ENCODE measurements around the gene UNCX.
A peak's percentile ranks its signal among the peaks of the same experiment; 100 is the strongest.

Gene UNCX

DNA sequence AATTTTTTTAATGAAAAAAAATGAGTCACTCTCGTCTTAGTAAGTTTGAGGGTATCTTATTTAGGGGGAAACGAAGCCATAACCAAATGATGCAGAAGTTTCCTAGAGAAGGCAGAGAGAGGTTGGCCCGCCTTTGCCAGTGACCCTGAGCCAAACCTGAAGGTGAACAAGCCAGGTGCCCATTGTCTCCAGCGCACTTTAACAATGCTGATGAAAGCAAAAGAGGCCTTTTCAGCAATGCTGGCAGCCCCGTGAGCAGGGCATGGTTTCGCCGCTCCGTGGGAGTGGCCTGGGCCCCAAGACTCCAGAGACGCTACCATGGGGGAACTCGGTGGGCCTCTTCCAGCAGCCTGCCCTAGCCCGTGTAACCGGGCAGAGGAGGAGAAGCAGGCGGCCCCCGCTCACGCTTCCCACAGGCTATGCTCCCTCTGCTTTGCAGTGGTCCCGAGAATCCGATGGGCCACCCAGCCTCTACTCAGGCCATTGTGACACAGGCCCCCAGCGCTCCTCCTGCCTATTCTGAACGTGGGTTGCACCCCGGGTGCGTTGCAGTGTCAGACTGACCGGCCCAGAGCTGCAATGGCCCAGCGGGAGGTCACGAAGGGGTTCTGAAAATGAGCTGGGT lies 14.0 kb upstream of the UNCX start:
- DNase-seq, result no peak

DNA sequence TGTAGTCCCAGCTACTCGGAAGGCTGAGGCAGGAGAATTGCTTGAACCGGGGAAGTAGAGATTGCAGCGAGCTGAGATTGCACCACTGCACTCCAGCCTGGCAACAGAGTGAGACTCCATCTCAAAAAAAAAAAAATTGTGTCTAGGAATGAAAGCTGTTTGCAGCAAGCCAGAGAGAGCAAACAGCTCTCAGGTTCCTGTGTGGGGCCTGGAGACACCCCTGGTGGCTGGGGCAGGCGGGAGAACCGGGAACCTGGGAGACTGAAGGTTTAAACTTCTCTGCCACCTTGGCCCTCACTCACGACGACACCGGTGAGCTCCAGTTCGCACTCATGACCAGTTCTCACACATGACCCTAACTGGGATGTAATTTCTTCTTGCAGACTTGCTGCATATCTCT lies 13.2 kb upstream of the UNCX start:
- DNase-seq, result no peak

DNA sequence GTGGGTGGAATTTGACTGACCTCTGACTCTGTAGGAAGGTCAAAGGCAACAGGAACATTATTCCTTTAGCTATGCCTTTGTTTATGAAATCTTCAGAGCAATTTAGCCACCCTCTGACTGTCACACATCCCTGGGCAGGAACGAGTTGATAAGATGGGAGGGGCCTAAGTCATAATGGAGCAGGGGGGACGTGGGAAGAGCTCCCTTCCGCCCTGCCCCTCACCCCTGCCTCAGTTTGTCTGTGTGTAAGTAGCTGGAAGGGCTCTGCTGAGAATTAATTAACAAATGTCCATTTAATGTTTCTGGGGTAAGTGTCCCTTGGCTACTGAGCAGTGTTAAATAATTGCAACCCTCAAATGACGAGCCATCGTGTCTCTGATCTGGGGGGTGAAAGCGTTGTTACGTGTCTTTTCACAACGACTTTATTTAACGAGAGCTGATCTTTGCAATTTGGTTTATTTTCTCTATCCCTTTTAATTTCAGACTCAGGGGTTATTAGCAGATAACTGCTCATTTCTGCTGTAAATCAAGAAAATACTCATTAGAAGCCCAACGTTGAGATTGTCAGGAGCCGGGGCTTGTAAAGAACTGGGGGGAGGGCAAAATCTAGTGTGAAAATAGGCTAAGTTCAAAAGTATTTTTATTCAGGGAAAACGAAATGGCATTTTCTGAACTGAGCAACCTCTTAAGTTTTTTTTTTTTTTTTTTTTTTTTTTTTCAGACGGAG lies 12.5 kb upstream of the UNCX start:
- DNase-seq, result no peak

DNA sequence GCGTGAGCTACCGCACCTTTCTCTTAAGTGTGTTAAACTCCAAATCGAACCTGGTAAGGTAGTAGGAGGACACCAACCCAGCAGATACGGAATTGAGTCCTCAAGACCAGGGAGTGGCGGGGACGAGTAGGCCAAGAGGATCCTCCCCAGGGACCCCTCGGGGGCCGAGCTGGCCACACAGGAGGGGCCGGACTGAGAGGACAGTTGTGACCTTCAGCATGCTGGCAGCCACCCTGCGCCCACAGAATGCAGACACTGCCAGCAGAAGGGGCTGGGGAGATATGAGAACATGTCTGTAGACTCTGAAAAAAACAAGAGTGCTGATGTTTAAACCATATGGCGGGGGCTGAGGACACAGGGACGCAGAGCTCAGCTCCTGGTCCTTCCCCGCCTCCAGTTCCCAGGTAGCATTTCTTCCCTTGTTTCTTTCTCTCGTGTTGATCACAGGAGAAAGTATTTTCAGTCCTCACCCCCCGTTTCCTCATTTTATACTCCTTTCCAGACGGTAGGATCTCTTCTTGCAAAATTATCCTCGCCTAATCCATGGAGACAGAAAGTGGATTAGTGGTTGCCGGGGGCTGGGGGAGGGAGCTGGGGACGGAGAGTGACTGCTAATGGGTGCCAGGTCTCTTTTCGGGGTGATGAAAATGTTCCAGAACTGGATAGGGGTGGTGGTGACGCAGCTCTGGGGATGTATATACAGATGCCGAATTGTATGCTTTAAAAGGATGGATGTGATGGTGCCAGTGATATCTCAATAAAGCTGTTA lies 11.5 kb upstream of the UNCX start:
- DNase-seq, result no peak

DNA sequence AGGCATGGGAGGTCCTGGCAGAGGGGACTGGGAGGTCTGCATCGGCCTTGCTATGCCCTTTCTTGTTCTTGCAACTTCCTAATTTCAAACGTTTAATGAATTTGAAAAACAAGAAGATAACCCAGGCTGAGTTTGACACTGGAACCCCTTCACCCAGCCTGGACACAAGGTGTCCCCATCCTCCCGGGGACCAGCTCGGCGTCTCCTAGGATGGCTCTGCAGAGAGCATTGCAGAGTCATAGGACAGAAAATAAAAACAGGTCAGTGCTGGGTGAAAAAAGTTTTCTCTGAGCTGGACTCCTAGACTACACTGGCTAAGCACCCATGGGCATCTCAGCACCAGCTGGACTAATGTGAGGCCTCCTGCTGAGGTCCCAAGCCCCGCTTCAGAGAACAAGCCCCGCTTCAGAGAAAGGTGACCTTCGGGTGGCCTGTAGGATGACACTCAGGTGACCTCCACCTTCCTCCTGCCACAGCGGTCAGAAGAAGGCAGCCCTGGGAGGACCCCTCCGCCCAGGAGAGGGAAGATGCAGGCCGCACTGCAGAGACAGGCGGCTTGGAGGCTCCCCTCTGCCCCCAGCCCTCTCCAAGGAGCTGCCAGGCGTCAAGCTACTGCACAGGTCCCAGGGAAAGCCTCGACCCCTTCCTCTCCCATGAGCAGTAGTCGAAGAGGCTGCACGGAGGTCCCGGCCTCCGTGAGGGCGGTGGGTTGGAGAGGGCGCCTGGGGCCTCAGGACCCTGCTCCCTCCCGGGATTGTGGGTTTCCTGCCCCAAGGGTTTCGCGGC lies 9.3 kb upstream of the UNCX start:
- DNase-seq, result no peak

DNA sequence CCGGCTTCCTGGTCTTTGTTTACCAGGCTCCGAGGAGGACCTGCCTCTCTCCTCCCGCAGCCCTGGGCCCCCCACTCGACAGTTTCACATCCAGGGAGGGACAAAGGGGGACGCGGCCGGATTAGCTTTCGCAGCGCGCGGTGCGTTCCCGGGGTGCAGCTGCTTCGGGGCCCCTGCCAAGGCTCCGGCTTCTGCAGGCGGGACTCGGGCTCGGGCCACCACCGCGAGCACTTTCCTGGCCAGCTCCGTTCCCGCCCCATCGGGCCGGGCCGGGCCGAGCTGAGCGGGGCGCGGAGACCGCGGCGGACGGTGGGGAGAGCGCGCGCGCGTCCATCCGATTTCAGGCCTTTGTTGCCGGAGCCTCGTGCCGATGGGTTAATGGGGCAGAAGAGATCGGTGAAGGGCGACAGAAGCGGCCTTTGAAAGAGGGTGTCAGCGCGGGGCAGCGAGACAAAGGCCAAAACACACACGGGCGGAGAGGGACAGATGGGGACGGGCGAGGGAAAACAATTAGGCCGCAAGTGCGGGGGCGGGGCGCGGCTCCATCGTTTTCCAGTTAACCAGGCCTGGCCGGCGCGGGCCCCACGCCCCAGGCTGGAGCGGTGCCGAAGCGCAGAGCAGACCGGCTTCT lies 8.5 kb upstream of the UNCX start:
- no peak for DNase-seq

DNA sequence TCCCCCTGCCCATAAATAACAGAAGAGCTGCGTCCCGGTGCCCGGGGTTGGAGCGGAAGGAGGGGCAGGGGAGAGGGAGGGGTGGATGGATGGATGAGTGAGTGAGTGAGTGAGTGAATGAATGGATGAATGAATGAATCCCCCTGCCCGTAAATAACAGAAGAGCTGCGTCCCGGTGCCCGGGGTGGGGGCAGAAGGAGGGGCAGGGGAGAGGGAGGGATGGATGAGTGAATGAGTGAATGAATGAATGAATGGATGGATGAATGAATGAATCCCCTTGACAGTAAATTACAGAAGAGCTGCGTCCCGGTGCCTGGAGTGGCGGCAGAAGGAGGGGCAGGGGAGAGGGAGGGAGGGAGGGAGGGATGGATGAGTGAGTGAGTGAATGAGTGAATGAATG lies 7.6 kb upstream of the UNCX start:
- no peak for DNase-seq

DNA sequence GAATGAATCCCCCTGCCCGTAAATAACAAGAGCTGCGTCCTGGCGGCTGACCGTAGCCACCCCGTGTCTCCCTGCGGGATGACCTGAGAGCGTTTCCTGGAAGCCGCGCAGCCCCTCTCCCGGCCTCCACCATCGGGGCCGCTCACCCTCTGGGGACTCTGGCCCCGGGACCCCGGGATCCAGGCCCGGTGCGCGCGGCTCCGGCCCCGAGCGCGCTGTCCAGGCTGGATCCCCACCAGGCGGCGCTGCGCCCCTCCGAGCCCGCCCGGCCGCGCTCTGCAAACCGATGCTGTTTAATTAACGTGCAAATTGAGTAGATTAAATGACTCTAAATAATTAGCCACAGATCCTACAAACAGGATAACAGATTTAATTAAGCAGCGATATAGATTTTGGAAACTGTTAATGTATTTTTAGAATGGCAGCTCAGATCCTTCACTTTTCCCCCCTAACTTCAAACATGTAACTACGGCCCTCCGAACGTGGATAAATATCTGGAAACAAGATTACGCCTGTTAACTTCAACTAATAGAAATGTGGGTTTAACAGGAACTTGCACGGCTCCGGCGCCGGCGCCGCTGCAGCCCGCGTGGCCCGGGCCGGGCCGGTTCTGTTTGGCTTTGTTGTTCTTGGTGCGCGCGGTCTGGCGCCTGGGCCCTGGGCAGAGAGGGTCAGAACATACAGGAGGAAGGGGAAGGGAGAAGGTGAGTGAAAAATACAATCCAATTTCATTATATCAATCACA lies 7.1 kb upstream of the UNCX start:
- peak in 1 of 2 experiments; percentile 70 for DNase-seq

DNA sequence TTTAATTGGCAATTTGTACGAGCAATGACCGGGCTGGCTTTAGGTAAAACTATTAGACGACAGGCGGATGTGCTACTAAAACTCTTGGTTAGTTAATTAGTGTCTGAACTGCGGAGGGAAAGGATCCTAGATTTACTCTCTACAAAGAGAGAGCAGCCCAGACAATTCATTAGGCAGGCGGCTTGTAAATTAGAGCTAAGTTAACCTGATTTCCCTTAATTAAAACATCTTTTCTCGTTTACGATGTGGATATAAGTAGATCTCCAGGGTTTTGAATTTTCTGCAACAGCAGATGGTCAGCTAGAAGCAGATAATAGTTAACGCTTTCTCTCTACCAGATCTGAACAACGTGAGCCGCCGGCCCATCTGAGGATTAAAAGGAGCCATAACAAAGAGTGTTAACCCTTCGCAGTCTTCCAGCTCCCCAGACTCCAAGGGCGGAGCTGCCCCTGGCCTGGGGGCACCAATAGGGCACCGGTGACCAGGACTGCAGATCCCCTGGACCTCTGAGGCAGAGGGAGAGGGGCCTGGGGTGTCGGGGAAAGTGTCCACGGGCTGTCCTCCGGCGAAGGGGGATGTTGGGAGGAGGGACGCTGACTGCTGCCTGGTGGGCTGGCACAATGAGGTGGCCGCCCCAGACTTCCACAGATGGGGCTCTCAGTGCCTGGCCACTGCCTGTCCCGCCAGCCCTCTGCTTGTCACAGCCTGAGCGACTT lies 6.3 kb upstream of the UNCX start:
- DNase-seq, result no peak

DNA sequence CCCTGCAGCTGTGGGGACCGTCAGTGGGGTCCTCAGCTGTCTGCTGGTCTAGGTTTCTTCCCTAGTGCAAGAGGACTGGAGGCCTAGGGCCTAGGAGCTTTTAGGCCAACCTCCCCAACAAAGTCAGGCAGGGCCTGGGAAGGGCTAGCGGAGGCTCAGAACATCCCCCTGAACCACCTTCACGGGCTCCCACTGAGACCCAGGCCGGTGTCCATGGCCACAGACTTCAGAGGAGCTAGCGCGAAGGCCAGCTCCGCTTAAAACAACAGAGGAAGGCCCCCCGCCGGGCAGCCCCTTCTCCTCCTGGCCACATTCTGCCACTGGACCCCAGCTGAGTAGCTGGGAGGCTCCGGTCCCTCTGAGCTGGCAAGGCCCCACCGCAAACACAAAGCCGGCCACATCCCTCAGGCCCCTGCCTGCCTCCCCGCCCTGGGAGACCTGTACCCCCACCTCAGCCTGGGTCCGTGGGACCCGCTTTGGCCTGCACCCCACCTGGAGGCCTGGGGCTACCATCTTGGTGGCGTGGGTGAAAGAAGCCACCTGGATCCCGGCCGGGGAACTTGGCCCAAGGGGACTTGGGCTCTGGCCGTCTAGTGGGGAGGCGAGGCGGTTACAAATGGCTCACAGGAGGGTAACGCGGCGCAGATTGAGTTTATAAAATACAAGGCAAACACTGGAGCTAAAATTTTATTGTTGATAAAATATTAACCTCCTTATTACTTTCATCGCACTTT lies 5.4 kb upstream of the UNCX start:
- no peak for DNase-seq

DNA sequence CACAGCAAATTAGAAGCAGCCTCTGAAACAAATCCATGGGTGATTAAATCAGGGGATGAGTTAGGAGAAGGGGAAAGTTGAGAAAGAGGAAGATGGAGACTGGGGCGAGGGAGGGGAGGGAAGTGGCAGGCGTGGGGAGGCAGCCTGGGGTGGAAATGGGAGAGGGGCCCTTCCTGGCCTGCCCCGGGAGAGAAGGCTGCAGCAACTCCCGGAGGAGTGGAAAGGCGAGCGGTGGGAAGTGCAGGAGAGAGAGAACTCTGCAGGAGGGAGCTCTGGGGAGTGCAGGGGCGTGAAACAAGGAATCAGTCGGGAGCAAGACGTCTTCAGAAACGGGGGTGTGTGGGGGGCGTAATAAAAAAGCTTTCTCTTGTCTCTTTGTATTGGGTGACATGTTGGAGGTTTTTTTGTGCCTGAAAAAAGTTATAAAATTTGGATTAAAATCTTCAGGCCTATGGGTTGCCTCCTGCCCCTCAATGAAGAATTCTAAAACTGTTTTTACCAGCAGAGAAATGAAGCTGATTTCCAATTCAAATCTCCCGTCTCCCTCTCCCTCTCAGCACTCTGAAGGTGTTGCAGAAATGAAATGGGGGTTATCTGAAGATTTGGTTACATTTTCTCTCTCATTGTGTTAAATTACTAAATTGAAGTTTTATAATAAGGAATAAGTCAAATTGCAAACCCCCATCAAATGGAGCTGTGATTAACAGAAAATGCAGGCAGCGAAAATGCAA lies 4.7 kb upstream of the UNCX start:
- no peak for DNase-seq

DNA sequence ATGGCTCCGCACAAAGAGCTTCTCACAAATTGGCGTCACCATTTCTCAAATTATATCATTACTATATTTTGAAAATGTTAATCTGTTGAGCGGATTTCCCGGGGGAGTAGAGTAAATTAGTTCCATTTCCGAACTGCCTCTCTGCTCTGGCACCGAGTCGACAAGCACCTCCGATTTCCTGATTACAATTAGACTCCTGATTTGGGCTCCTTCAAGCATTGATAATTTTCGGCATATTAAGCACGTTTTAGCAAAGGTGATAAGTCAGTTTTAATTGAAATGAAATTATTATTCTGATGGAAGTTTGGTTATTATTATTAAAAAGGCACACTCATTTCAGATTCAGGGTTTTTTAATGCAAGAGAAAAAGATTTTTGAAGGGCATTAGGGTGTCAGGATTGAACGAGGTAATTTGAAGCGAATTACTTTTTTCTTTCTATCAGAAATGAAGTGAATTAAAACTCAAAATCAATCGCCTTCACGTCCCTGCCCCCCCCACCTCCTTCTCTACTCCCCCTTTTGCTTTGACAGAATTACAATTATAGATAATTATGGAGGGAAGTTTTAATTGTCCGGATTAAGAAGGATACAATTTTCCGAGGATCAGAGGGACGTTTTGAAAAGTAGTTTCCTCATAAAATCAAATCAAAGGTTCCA lies 4.0 kb upstream of the UNCX start:
- DNase-seq, result no peak

DNA sequence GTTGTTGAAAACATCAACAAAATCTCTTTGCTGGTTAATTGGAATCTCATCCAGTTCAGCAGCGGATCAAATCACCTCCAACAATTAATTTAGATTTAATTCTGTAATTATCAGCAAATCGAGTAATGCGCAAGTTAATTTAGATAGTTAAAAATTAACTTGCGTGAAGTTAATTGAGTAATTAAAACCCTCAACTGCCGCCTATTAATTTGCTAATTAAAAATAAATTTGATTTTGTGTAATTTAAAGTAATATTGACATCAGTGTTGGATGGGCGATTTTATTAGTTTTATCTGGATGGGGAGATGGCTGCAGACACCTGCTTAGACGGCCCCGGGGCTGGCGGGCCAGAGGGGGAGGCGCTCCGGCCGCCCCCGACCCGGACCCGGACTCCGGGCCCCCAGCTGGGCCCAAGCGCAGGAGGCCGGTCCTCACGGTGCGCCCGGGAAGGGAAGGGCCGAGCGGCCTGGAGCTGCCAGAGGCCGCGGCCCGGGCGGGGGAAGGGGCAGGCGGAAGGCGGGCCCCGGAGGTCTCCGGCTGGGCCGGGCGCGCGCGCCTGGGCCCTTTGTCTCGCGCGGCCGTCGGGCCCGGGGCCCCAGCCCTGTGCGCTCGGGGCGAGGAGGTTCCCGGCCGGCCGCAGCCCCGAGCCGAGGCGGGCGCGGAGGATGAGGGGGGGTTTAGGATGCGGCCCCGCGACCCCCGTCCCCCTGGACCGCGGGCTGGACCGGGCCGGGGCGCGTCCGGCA lies 3.3 kb upstream of the UNCX start:
- no peak for DNase-seq

DNA sequence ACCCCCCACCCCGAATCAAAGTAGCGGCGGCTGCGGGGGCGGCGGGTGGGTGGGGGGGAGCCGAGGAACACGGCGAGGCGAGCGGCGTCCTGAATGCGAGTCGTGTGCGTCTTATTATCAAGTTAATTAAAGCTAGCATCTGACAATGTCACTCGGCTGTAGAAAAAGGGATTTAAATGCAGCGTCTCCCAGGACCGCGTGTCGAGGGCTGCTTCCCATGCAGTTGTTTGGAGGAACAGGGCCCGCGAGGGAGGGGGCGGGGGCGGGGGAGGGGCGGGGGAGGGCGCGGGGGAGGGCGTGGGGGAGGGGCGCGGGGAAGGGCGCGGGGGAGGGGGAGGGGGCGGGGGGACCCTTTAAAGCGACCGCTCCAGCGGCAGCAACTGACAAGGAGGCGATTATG lies 2.7 kb upstream of the UNCX start:
- DNase-seq, result no peak

DNA sequence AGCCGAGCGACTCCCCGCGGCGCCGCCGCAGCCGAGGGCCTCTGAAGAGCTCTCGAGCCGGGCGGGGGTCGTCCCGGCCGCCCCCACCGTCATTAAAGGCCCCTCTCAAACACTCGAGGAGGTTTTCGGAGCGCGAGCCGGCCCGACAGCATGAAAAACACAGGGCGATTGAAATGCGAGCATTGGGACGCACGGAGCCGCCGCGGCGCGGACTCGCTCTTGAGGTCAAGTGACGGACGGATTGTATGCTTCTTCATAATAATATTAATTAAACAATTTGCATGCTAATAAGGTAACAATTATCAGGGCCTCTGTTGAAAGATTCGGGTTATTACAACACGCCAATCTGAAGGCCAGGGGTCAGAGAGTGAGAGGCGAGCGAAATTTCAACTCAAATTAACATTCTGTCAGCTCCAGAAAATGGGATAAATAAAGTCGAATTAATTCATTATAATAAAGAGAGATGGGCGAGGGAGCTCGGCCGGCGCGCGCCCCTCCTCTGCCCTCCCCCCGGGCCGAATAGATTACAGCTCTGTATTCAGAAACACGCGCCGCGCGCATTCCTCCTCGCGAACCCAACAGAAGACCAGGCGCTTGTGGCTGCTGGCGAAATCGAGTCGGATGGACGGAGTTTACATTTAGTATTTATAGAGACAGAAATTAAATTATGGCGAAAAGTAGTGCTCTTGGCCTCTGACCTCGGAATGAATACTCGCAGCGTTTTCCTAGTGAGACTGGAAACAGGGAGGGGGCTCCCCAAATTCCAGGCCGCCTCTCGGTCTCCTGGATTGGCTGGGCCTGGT lies 2.1 kb upstream of the UNCX start:
- DNase-seq, result peak in 1 of 2 experiments; percentile 36

DNA sequence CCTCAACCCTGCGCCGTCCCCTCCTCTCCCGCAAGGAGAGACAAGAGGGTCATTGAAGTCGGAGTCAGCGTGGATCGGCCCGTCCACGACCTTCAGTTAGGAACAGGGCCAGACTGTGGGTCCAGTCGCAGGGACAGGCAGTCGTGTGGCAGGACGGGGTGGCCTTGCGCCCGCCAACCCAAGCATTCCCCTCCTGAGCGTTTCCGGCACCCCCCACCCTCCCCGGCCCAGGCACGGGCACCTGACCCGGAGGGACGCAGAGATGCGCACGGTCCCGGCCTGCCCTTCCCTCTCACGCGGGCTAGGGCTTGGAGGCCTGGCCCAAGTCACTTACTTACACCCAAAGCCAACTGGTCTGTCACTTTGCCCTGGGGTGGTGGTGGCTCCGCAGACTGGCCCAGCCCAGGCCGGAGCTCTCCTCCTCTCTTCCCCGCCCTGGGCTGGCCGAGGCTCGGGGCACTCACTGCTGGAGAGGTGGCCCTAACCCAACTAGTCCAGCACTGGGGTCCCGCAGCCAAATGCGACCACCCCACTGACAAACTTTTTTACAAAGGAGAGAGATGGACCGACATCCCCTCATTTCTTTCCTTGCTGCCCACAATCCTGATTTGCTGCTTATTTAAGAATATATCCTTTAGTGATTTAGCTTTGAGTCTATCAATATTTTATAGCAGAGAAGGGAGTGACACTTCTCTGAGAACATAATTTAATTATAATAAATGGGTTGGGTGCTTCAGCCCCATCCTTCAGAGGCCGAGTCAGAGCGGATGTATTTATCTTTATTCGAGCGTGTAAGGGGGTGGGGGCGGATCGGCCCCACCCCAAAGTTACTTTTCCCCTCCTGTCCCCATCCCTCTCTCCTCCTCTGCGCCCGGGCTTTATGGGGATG lies 1.2 kb upstream of the UNCX start:
- peak in 1 of 2 experiments; percentile 30 for DNase-seq

DNA sequence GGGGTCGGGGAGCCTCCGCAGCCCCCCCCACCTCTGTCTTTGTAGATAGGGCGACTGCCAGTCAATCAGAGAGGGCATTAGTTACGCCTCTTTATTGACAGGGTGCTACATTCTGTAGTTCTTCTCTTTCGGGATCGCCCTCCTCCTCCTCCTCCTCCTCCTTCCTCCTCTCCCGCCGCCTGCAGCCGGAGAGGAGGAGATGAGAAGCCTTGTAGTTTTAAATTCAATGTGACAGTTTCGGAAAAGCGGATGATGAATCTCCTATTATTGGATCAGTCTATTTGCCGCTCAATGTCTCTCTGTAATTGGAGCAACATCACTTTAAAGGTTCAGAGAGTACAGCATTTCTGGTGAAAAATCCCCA lies 587 bp upstream of the UNCX start:
- DNase-seq, result no peak
